Brain pericyte (primary cell): ENCODE measurements around the gene CHST6.
"Not testable (repeated sequence)": the region's sequence is repeated elsewhere in the genome, so short reads cannot be mapped to it uniquely, and the experiment has no call there.

ENCODE experiments used
- DNase-seq: peaks from one replicate; pipeline ENCODE4 v3.0.0-alpha.2; 2012; ENCODE audit warnings: low read depth, low spot score

Gene CHST6

DNA sequence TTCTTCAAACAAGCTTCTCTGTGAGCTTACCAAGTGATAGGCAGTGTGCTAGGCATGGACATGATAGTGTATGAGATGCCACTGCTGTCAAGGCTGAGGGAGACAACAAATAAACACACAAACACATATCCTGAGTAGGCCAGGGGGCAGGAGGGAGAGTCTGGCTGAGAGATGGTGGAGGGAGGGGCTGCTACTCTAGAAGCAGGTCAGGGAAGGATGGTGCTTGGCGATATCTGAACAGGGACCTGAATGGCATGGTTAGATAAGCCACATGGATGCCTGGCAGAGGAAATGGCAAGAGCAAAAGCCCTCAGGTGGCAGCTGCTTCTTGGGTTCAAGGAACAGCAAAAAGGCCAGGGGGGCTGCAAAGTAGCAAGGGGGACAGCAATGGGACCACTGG, 8.6 kb upstream of the CHST6 start:
- no peak for DNase-seq

DNA sequence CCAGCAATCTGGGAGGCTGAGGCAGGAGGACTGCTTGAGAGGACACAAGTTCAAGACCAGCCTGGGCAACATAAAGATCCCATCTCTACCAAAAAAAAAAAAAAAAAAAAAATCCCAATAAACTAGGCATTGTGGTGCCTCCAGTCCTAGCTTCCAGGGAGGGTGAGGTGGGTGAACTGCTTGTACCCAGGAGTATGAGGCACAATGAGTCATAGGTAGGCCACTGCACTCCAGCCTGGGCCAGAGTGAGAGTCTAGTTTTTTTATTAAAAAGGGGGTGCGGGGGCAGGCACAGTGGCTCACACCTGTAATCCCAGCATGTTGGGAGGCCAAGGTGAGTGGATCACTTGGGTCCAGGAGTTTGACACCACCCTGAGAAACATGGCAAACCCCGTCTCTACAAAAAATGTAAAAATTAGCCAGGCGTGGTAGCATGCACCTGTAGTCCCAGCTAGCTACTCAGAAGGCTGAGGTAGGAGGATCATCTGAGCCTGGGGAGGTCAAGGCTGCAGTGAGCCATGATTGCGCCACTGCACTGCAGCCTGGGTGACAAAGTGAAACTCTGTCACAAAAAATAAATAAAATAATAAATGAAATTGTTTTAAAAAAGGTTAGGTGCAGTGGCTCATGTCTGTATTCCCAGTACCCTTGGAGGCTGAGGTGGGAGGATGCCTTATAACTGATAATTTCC, 7.8 kb upstream of the CHST6 start:
- no peak for DNase-seq

DNA sequence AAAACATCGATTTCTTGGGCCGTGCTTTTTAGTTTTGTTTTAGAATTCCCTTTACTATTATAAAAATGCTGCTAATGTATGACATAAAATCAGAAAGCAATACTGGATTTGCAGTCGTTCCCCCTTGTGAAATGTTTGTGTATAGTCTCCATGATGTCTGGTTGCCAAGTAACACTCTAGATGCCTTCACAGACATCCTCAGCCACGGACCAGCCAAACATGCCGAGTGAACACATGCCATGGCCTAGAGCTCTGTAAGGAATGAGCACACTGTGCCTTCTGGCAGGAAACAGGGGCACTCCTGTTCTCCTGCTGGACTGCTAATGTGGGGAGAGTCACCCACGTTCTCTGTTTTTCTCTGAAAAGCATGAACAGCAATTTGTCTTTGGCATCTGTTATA, 6.6 kb upstream of the CHST6 start:
- not testable (repeated sequence) for DNase-seq

DNA sequence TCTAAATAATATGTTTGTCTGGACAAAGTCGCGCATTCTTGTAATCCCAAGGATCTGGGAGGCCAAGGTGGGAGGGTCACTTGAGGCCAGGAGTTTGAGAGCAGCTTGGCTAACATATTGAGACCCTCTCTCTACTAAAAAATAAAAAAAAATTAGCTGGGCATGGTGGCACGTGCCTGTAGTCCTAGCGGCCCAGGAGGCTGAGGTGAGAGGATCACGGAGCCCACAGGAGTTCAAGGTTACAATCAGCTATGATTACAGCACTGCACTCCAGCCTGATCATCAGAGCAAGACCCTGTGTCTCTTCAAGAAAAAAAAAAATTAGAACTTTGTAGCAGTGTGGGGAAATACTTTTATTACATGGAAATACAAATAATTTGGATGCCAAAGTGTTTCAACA, 6.1 kb upstream of the CHST6 start:
- no peak for DNase-seq

DNA sequence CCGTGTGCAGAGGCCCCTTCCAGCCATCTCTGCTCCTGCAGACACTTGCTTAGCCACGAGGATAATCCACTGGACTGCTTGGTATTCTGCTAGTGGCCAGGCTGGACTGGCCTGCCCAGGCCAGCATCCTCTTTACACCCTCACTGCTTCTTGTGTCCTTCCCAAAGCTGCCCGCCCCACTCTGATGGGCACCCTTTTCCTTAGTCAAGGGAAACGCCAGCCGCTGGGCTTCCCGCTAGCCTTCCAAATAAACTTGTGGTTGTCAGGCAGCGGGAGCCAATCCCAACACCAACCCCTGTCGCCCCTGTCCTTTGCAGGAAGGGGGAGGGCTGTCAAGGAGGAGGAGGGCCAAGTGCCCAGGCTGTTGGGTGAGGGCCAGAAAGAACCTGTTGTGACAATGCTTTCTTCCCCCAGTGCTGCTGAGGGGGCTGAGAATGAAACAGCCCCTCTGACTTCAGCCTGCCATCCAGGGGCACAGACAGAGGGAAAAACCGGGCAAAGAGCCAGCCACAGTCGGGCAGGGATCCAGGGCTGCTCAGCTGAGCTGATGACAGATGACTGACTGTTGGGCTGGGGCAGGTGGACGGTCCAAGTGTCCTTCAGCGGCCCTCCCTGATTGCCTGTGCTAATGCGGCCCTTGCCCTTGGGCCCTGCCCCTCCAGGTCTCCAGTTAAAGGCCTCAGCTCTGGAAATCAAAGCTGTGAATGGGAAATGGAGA, 3.5 kb upstream of the CHST6 start:
- not testable (repeated sequence) for DNase-seq

DNA sequence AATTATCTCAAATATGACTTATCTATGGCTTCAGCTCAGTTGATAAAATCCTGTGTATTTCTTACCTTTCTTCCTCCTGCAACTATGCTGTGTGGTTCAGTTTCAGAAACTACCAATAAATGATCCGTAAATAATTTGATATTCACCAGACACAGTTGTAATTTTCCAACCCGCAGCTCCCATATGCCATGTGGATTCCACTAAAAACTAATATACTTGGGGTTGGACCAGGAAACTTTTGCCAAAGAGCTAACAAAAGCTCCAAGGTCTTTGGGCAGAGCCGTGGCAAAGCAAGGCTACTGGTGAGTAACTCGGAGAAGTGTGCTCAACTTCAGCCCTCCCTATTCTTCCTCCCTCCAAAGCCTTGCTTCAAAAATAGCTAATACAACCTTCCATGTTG, 2.3 kb upstream of the CHST6 start:
- DNase-seq = no peak

DNA sequence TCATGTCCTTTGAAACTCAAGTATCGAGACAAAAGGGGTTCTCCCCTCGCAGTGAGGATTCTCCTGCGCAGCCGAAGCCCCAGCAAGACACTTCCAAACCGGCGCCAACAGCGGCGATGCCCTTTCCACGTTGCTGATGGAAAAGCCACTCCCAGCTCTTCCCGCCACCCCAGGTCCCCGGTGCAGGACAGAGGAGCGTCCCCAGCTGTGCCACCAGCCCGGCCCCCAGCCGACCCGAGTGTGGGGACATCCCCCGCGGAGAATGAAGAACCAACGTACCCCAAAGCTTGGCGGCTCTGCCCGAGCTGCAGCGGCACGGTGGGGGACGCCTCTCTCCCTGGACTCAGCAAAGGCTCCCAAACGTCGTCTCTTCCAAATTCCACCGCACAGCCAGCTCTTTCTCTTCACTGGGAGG, 573 bp downstream of the CHST6 start:
- DNase-seq = no peak

DNA sequence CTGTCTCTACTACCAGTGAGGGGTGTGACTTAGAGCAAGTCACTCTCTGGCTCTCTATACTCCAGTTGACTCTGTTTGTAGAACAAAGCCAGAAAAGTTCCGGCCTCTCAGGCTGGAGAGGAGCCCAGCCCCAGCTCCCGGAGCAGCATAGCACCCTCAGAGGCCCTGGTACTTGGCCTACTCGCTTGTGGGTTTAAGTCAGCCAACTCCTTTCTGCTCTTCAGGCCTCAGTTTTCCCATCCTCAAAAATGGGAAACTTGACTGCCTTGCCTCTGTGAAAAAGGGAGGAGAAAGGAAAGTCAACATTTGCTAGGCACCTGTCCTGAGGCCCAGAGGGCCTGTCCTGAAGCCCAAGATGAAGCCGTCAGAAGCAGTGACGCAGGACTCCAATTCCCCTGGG, 1.1 kb downstream of the CHST6 start:
- no peak for DNase-seq

DNA sequence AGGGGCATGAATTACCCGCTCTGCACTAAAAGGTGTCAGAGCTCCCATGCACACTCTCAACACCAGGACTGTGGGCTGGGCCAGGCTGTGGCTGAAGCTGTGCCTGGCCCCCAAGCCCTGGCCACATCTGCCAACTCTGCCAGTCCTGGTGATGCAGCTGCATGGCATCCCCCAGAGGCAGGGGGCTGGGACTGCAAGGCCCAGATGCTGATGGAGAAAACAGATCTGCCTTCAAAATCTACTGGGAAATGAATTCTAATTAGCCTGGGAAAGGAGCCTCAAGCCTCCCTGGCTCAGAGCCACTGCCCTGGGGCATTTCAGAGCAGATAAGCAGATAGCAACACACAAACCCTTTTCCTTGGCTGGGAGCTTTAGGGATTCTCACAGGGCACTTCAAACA, 3.4 kb downstream of the CHST6 start:
- DNase-seq = no peak

DNA sequence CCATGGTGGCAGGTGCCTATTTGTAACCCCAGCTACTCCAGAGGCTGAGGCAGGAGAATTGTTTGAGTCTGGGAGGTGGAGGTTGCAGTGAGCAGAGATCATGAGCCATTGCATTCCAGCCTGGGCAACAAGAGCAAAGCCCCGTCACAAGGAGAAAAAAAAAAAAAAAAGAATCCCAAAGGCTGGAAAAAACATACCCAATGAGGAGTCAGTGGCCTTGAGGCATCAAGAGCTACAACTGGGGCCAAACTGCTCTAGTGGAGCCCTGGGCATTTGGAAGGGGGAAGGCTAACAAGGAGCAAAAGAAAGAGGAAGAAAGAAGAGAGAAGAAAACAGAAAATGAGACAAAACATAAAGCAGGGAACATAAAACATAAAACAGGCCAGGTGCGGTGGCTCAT, 6.9 kb downstream of the CHST6 start:
- no peak for DNase-seq

DNA sequence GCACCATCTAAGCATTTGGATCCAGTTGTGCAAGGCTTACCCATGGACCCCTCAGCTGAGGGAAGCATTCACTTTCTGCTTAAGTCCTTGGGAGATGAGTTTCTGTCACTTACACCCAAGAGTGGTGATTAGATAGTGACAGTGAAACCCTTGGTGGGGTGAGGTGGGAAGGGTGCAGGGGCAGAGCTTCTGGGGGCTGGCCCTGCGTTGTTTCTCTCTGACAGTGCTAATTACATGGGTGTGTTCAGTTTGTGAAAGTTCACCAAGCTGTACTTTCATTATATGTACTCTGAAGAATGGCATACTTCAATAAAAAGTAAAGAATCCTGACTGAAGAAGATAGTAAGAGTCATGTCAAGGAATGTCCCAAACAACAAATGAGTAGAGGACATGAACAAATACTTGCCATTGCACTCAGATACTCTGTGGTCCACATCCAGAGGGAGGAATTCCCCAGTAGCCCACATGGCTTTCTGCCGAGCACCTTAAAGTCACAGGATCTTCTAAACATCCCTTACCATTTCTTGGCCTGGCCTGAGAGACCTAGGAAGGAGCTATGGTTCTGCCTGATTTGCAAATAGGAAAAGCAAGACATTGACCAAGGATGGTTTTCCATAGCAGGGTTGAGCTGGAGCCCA, 8.4 kb downstream of the CHST6 start:
- DNase-seq = no peak

DNA sequence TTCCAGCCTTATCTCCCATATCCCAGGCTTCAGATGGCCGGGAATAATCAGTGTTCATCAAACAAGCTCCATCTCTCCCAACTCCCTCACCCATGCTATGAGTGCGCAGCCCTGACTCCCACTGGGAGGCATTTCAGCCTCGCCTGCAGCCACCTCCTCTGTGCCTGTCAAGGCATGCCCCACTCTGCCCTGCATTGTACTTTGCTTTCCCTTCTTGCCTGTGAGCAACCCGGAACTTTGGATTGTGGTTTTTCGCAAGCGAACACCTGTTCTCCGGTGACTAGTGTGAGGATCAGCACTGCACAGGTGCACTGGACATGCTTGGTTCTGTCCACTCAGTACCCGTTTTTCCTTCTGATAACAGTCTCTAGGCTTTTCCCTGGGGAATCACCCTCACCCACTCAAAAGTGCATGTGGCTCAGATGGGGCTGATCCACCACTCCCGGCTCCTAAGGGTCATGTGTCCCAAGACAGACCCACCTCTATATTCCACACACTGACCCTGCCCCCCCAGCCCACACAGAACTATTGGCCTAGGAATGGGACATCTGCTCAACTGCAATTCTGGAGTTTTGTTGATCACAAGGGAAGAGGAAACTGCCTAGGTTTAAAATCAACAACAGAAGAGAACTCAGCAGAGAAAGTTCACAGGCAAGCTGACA, 9.1 kb downstream of the CHST6 start:
- no peak for DNase-seq

DNA sequence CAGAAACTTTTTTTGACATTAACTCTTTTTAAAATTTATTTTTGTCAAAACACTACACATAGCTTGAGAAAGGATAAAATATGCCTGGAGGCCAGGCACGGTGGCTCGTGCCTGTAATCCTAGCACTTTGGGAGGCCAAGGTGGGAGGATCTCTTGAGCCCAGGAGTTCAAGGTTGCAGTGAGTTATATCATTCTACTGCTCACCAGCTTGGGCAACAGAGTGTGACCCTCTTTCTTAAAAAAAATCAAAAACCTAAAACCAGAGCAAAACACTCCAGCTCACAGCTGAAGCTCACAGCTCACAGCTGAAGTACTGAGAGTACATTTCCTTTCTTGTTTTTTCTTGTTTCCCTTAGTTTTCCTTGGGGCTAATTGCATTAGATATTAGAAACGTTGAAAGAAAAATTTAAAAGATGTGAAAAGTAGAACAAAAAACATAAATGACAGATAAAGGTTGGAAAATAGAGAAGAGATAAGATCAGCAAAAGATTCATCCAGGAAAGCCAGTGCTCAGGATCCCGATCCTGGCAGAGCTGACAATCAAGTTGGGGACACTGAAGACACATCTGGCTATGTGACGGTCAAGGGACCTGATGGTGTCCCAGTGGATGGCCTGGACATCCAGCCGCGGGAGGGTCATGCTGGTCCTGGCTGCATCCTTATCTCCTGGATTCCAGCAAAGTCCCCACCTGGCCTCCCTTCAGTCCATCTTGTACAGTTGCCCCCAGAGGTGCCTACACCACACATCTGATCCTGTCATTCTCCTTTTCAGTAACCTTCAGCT, 9.8 kb downstream of the CHST6 start:
- no peak for DNase-seq

DNA sequence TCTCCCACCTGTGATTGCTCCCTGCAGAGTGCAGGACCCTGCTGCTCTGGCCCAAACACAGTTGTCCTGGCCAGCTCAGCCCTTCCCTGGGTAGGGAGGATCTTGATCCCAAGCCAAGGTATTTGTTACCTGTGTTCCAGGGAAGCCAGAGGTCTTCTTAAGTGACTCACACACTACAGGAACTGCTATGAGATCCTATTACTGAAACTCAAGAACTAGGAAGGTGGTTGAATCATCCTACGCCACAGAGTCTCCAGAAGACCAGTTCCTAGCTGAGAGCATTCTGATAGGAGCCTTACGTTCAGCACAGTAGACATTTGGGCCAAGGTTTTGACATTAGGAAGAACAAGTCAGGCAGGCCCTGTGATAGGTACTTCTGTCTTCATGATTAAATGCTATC, 12.0 kb downstream of the CHST6 start:
- no peak for DNase-seq

DNA sequence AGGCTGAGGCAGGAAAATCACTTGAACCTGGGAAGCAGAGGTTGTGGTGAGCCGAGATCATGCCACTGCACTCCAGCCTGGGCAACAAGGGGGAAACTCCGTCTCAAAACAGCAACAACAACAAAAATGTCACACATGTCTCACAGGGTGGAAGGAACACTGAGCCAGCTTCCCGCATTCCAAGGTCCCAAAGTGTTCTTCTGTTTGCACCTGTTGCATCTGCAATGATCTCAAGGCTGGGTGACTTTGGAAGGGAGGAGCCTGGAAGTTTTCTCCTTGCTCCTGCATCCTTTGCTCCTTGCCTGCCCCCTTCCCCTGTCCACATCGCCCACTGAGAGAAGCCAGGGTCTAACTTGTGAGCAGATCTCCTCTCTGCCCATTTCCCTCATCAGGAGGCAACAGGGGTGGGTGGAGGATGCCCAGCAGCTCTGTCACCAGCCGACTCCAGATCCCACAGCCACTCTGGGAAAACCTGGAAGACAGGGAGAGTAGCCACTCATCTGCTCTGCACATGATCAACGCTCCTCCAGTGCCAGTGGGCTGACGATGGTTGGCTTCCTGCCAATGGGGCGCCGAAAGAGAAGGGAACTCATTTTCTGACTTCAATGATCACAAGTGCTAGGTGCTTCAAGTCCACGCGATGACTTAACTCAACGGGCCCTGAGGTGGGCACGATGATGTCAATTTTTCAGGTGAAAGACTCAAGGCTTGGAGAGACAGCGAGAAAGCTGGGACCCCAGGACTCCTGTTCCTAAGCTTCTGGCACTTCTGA, 12.6 kb downstream of the CHST6 start:
- no peak for DNase-seq

DNA sequence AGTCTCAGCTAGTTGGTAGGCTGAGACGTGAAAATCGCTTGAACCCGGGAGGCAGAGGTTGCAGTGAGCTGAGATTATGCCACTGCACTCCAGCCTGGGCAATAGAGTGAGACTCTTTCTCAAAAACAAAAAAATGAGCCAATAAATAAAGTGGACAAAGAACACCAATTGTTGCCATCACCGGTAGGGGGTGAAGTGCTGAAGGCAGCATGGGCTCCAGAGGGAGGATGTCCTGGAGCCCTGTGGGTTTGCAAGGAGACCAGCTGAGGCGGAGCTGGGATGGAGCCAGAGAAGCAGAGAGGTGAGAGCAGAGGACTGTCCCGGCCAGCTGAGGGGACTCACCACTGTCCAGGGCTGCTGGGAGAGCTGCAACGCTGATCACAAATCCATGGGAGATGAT, 13.8 kb downstream of the CHST6 start:
- no peak for DNase-seq

DNA sequence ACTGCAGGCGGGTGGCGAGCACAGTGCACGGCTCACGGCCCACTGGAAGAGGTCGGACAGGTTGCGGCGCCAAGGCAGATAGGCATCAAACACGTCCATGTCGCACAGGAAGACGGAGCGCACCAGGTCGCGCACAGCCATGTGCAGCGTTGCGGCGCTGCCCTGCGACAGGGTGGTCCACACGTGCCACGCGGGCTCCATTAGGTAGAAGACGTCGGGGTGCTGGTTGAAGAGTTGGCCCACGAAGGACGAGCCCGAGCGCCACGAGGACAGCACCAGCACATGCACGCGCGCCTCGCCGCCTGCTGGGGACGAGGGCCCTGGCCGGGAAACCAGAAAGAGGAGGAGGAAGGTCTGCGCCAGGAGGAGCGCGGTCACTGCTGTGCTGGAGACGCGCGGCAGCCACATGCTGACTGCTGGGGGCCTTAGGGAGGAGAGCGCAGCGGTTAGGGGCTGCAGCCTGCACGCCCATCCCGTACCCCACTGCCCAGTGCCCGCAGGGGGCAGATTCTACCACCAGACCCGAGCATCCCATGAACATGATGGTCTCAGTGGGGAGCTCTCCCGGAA, 15.7 kb downstream of the CHST6 start:
- no peak for DNase-seq

DNA sequence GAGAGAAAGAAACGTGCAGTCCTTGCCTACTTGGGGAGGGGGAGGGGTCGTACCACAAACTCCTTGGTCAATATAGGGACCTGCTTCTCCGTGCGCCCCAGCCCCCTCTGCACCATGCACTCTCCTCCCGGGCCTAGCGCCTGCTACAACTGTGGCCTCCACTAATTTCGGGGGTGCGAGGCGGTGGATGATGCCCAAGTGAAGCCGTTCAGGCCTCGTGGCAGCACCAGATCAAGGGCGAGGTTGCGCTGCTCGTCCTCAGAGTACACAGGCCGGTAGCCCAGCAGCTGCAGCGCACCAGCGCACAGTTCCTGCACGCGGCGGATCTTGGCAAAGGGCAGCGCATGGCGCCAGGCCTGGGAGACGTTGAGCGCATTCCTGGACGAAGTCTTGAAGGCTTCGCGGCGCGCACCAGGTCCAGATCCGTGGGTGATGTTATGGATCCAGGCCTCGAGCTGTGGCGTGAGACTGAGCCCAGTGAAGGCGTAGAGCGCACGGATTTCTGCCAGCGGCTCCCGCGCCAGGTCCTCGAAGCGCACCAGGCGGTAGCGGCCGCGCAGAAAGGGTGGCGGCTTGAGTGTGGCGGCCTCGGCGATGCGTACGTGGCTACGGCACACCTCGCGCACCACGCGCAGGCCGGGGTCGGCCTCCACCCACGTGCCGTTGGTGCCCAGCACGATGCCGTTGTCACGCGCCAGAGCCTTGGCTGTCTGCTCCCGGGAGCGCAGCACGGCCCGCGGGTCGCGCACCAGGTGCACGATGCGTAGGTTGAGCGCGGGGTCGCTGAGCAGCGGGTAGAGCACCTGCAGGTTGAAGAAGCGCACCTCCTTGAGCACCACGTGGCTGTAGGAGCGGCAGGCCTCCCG, 16.5 kb downstream of the CHST6 start:
- DNase-seq = no peak

DNA sequence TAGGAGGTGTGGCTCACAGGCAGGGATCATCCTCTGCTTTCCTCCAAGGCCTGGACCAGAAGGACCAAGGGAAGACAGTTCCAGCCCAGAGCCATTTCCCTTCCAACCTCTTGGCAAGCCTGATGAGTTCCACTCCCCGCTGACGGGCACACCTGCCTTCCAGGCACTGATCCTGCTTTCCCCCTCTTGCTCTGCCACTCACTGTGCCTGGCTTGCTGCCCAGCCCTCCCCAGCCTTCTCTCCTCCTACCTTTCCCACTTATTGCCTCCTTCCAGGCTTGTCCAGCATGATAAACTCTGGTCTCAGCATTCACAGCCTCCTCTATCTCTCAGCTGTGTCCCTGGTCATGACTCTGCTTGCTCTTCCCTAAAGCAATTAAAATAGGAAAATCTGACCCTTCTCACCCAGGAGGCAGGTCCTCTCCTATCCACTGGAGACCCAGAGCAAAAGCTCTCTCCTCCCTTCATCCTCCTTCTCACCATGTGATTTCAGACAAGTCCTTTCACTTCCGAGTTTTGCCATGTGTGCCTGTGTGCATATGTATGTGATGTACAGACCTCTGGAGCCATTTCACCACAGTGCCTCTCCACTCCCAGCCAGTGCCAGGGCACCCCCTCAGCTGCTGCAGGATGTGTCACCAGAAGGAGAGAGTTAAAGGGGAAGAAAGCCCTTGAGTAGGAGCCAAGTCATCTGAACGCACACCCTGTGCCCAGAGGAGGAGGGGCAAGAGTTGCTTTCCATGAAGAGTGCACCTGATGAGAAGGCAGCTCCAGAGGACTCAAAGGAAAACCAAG, 17.4 kb downstream of the CHST6 start:
- DNase-seq = no peak
